GM10248 (cell line): ENCODE data around the gene ATP2B1.

Experiments
- CTCF ChIA-PET: fragments of 300-600 bp; sonication (Branson Sonifier 250); formaldehyde crosslinking; extraction: SDS; loops from one replicate; lab custom pipeline; 2021; ENCODE audit warnings: antibody characterized with exemption; lab: Yijun Ruan, JAX
- POLR2A ChIA-PET: fragments of 350-650 bp; sonication (Branson Sonifier 250); formaldehyde crosslinking; extraction: SDS; loops from one replicate; lab custom pipeline; 2020; ENCODE audit warnings: antibody characterized with exemption; lab: Yijun Ruan, JAX
- DNase-seq: peaks from one replicate; pipeline ENCODE4 v3.0.0; 2012; ENCODE audit errors: extremely low spot score
- CTCF ChIP-seq: IDR thresholded peaks from 2 replicates; pipeline ENCODE4 v1.5.1; 2012; ENCODE audit warnings: mild to moderate bottlenecking, low read depth; ENCODE audit errors: extremely low read depth, missing control alignments, control extremely low read depth

ATP2B1 gene

DNA sequence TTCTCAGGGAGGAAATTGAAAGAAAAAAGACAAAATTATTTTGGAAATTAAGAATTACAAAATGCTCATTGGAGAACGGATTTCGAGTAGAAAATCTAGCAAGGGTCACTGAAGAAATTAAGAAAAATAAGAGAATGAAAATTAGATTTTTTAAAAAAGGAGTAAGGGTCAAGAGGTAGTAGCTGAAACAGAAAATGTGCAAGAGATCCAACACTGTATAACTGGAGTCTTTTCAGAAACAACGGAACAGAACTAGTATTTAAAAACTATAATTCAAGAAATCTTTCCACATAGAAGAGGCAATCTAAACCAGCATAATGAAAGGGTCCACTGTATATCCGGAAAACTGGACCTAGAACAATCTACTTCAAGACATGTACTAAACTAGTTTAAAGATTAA lies 28.2 kb downstream of the ATP2B1 start:
- DNase-seq = no peak
- TF ChIP-seq CTCF = no peak
- ChIA-PET POLR2A (no interaction called here), CTCF (no interaction called here)

DNA sequence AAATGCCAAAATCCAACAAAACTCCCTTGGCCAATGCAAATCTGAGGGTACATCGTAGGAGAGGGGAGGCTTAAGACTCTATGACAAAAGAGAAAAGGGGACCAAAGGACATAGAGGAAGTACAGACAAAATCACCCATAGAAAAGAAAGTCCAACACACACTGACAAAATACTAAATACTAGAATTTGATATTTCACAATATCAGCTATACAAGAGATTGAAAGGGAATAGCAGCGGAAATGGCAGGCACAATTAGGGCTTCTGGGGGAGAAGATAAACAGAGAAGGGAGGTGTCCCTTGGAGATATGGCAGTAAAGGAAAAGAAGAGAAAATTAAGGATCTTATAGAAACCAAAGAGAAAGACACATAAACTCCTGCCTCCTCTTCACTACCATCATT lies 29.0 kb downstream of the ATP2B1 start:
- no peak for TF ChIP-seq CTCF
- POLR2A ChIA-PET = no interaction called here
- CTCF ChIA-PET = interaction anchor here (1.5 to 3.1 kb wide), 3 partner anchors 10 to 258 kb away, joined by 3 to 14 read pairs (median 4); no protein-coding TSS in a partner anchor
- DNase-seq = no peak

- CTCF ChIA-PET = interaction anchor here (1.0 to 3.1 kb wide), 4 partner anchors 9 to 259 kb away, joined by 3 to 14 read pairs (median 4); no protein-coding TSS in a partner anchor
- DNase-seq = no peak
- POLR2A ChIA-PET = no interaction called here
- no peak for TF ChIP-seq CTCF
Observed at GRCh38 chr12:89678225-89678624, 30.4 kb downstream of the ATP2B1 start.

DNA sequence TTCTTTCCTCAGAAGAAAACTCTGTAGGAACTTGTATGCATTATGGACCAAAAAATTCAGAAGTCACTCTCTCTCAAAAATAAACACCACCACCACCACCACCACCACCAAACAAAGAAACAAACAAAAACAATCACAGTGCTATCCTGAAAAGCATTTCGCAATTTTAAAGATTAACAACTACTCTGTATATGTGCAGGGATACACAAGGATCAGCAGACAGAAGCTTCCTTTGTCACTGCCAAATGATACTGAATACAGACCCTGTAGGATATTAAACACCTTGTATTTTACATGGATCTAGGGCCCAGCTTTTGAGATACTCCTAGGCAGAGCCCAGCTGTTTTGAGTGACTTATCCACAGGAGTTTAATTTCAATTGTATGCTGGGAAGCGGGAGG lies 31.7 kb downstream of the ATP2B1 start:
- DNase-seq = no peak
- CTCF ChIA-PET = interaction anchor here (1.0 to 3.1 kb wide), 5 partner anchors 8 to 294 kb away, joined by 3 to 14 read pairs (median 5); no protein-coding TSS in a partner anchor
- POLR2A ChIA-PET = no interaction called here
- TF ChIP-seq CTCF = no peak

- no peak for TF ChIP-seq CTCF
- ChIA-PET POLR2A (no interaction called here), CTCF (interaction anchor here (1.0 to 2.9 kb wide), 3 partner anchors 9 to 24 kb away, joined by 3 to 14 read pairs (median 7); no protein-coding TSS in a partner anchor)
- no peak for DNase-seq
Observed at GRCh38 chr12:89674326-89674942, 34.2 kb downstream of the ATP2B1 start.

DNA sequence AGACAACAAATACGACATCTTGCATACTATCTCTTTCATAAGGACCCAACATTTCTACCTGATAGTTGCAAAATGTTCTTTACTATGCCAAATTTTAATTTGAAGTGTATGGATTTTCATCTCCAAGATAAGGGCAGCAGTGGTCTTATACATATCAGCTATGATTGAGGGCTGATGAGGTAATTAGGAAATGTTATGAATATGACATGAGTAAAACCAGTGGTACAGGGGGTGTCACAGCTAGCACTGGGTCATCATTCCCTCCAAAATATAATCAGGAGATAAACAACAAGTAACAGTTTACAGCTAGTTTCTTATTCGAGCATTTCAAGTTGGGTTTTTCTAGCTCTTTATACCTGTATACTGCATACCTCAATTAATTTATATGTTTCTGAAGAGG lies 35.0 kb downstream of the ATP2B1 start:
- DNase-seq = no peak
- CTCF ChIA-PET = interaction anchor here (0.9 to 2.9 kb wide), 4 partner anchors 11 to 55 kb away, joined by 3 to 14 read pairs (median 3); no protein-coding TSS in a partner anchor
- TF ChIP-seq CTCF = no peak
- POLR2A ChIA-PET = no interaction called here

- ChIA-PET CTCF (interaction anchor here (1.4 to 2.9 kb wide), 2 partner anchors 10 to 54 kb away, joined by 3 to 14 read pairs; no protein-coding TSS in a partner anchor), POLR2A (no interaction called here)
- no peak for DNase-seq
- TF ChIP-seq CTCF = no peak
Observed at GRCh38 chr12:89672589-89672979, 36.1 kb downstream of the ATP2B1 start.
